Measurements from ENCODE around the gene KRT83. TPM values are rescaled to one million over a fixed set of nuclear protein-coding genes. Genes with fewer than 3 reads are reported as not detected.

Gene KRT83
- total RNA-seq, 1 donor from 2014 or later = not detected

GRCh38 chr12:52267266-52267665 lies 53.9 kb downstream of the KRT83 start:
- no peak for DNase-seq (ENCODE audit: low spot score)

- DNase-seq (ENCODE audit: low spot score) = no peak
Observed at GRCh38 chr12:52266514-52266913, 54.7 kb downstream of the KRT83 start.

GRCh38 chr12:52264435-52264825 lies 56.8 kb downstream of the KRT83 start:
- DNase-seq (ENCODE audit: low spot score) = no peak

Other genes with a start within 250 kb of the KRT83 start
- 0.78 TPM for gene SMIM41, start 241.7 kb downstream of the KRT83 start, total RNA-seq
- gene KRT80, start 129.4 kb downstream of the KRT83 start, total RNA-seq = 4.6 TPM
- gene KRT7, start 88.2 kb downstream of the KRT83 start, total RNA-seq = 2,511 TPM
- gene KRT86, start 46.8 kb downstream of the KRT83 start, total RNA-seq = 0.62 TPM
- gene KRT81, start 29.9 kb downstream of the KRT83 start, total RNA-seq = not detected
- not detected for gene KRT85, start 46.1 kb upstream of the KRT83 start, total RNA-seq
- gene KRT84, start 64.3 kb upstream of the KRT83 start, total RNA-seq = not detected
- gene KRT82, start 84.9 kb upstream of the KRT83 start, total RNA-seq = not detected
- not detected for gene KRT75, start 113.0 kb upstream of the KRT83 start, total RNA-seq
- 0.36 TPM for gene KRT6B, start 130.7 kb upstream of the KRT83 start, total RNA-seq
- gene KRT6C, start 152.4 kb upstream of the KRT83 start, total RNA-seq = 0.39 TPM
- 28.7 TPM for gene KRT6A, start 171.9 kb upstream of the KRT83 start, total RNA-seq
- 388 TPM for gene KRT5, start 199.0 kb upstream of the KRT83 start, total RNA-seq
- not detected for gene KRT71, start 231.7 kb upstream of the KRT83 start, total RNA-seq

All from ureter (tissue), 1 donor.